Stomach (tissue), 9 donors: ENCODE results near the gene KRT24. TPM values are rescaled to one million over a fixed set of nuclear protein-coding genes. Genes with fewer than 3 reads are reported as not detected.

Experiments used
- DNase-seq, 2 donors: peaks; one replicate each; pipeline versions ENCODE4 v3.0.0 to v3.0.0-alpha.2; 2013 to 2019
- H3K27ac ChIP-seq, 5 donors: fragments of 200-600 bp in 4 of 5; sonication (generic) in 4 of 5; one replicate each; pipeline ENCODE4 v1.5.1; 2013 to 2019; ENCODE audit warnings: mild to moderate bottlenecking in 1 of 5, moderate library complexity in 1 of 5
- H3K27me3 ChIP-seq, 3 donors: fragments of 200-600 bp; sonication (generic); one replicate each; pipeline ENCODE4 v1.5.1; 2017 to 2019; ENCODE audit warnings: mixed run types in 1 of 3
- H3K36me3 ChIP-seq, 4 donors: fragments of 200-600 bp; sonication (generic); 1 replicate in 3 of 4; 2 replicates in 1 of 4; pipeline ENCODE4 v1.5.1; 2016 to 2019
- H3K4me1 ChIP-seq, 4 donors: fragments of 200-600 bp; sonication (generic); one replicate each; pipeline ENCODE4 v1.5.1; 2016 to 2019
- H3K4me3 ChIP-seq, 4 donors: fragments of 200-600 bp; sonication (generic) in 3 of 4; one replicate each; pipeline ENCODE4 v1.5.1; 2016 to 2019; ENCODE audit warnings: mild to moderate bottlenecking in 1 of 4
- H3K9me3 ChIP-seq, 4 donors: fragments of 200-600 bp; sonication (generic); one replicate each; pipeline ENCODE4 v1.5.1; 2016 to 2019
- CTCF ChIP-seq, 7 experiments: fragments of 450-650 bp in 4 of 7; fragments of 200-600 bp in 3 of 7; sonication (generic) in 3 of 7; IDR thresholded peaks; one replicate each; pipeline ENCODE4 v1.5.1; 2016 to 2019; ENCODE audit warnings: antibody characterized with exemption in 7 of 7, control low read depth in 2 of 7, mild to moderate bottlenecking in 1 of 7
- EP300 ChIP-seq: sonication (generic); formaldehyde crosslinking; IDR thresholded peaks from one replicate; pipeline ENCODE4 v1.6.1; 2017; ENCODE audit warnings: antibody characterized with exemption
- POLR2A ChIP-seq, 4 donors: fragments of 450-650 bp; IDR thresholded peaks; one replicate each; pipeline ENCODE4 v1.6.1; 2016; ENCODE audit warnings: antibody characterized with exemption in 4 of 4, control low read depth in 2 of 4, mild to moderate bottlenecking in 1 of 4, moderate library complexity in 1 of 4
- POLR2AphosphoS5 ChIP-seq, 3 donors: sonication (generic); formaldehyde crosslinking; IDR thresholded peaks; one replicate each; pipeline ENCODE4 v1.6.1; 2016; ENCODE audit warnings: antibody characterized with exemption in 3 of 3
- WGBS, 5 donors: extraction: QIAGEN DNeasy Blood & Tissue Kit in 3 of 5; methylation state at CpG; one replicate each; pipeline versions ENCODE4 v1.1.5 to v1.1.7; 2013 to 2018; 5-methylcytosine and 5-hydroxymethylcytosine counted together
- intact Hi-C: fragments of 100-400 bp; cut with DNase I; formaldehyde crosslinking; loops from one replicate; pipeline ENCODE4 v1.15.1; 2023; ENCODE audit warnings: low total_unique reads
- polyA plus RNA-seq, 3 donors: library from polyadenylated mRNA; stranded (reverse); fragments of 200-250 nt; gene quantifications; one replicate each; pipeline ENCODE4 v1.2.3, GENCODE V29; 2013
- total RNA-seq, 5 donors: library from RNA; depleted of rRNA; stranded (reverse); fragments of >200 nt; gene quantifications; one replicate each; pipeline versions ENCODE4 v1.1.0 to v1.2.3, GENCODE V29; 2014 to 2016
- donor health status: healthy with polysubstance abuse.
- donor health status: Bipolar disorder and iron deficiency.
- donor health status: healthy.

KRT24 gene
- total and polyA plus RNA-seq, 8 donors: 0.56 to 30.4 (median 1.2) TPM; not detected in 4

GRCh38 chr17:40664582-40665333 lies 38.8 kb downstream of the KRT24 start, which contains the start of gene KRT222:
Gene KRT222 (minus strand): TSS chr17:40665177. CDS start chr17:40665099, 78 bp downstream.
- Histone ChIP-seq H3K4me3 (peak within 1 kb of the TSS in 2 of 4 donors; percentile 1 to 19), H3K36me3 (no peaks in the 10 kb centered on the region), H3K4me1 (peaks cover 0 to 4% (median 0%) of the 10 kb centered on the region in 4 donors), H3K27me3 (peaks cover 0 to 26% (median 0%) of the 10 kb centered on the region in 3 donors), H3K27ac (no peak within 1 kb of the TSS), H3K9me3 (no peaks in the 10 kb centered on the region)
- TF ChIP-seq EP300 (no peak), POLR2AphosphoS5 (IDR thresholded peaks at IDR 0.05) (no peak), CTCF (IDR thresholded peaks at IDR 0.05) (no peak), POLR2A (IDR thresholded peaks at IDR 0.05) (no peak)
- 16 to 33% (median 20%) methylated on average over 12 of the region's 12 CpGs for WGBS, 5 donors
- no peak for DNase-seq
- intact Hi-C loops: no loop called here

GRCh38 chr17:40663252-40663651 lies 40.3 kb downstream of the KRT24 start:
- DNase-seq: no peak
- intact Hi-C loops: no loop called here
- no peak overlapping the region for H3K4me3 ChIP-seq
- no peak overlapping the region for H3K27ac ChIP-seq
- no peaks in the 10 kb centered on the region for H3K36me3 ChIP-seq
- no peaks in the 10 kb centered on the region for H3K9me3 ChIP-seq
- TF ChIP-seq CTCF (IDR thresholded peaks at IDR 0.05) (no peak), POLR2A (IDR thresholded peaks at IDR 0.05) (no peak), POLR2AphosphoS5 (IDR thresholded peaks at IDR 0.05) (no peak), EP300 (no peak)
- 73 to 93% (median 86%) methylated on average over 3 of the region's 3 CpGs for WGBS, 5 donors
- peaks cover 0 to 4% (median 0%) of the 10 kb centered on the region in 4 donors for H3K4me1 ChIP-seq
- H3K27me3 ChIP-seq: peaks cover 0 to 26% (median 0%) of the 10 kb centered on the region in 3 donors

- H3K4me1 ChIP-seq: peaks cover 0 to 1% (median 0%) of the 10 kb centered on the region in 4 donors
- H3K27ac ChIP-seq: no peak overlapping the region
- no peaks in the 10 kb centered on the region for H3K36me3 ChIP-seq
- TF ChIP-seq POLR2AphosphoS5 (IDR thresholded peaks at IDR 0.05) (no peak), POLR2A (IDR thresholded peaks at IDR 0.05) (no peak), EP300 (no peak), CTCF (IDR thresholded peaks at IDR 0.05) (no peak)
- intact Hi-C loops: no loop called here
- 84 to 90% (median 87%) methylated on average over 7 of the region's 7 CpGs for WGBS, 5 donors
- DNase-seq: no peak
- no peak overlapping the region for H3K4me3 ChIP-seq
- peaks cover 0 to 4% (median 0%) of the 10 kb centered on the region in 3 donors for H3K27me3 ChIP-seq
- H3K9me3 ChIP-seq: no peaks in the 10 kb centered on the region
Measured at GRCh38 chr17:40659911-40660310, 43.6 kb downstream of the KRT24 start.

GRCh38 chr17:40658396-40658795 lies 45.2 kb downstream of the KRT24 start:
- Histone ChIP-seq H3K9me3 (no peaks in the 10 kb centered on the region), H3K4me3 (no peak overlapping the region), H3K36me3 (no peaks in the 10 kb centered on the region), H3K27me3 (no peaks in the 10 kb centered on the region), H3K4me1 (no peaks in the 10 kb centered on the region), H3K27ac (no peak overlapping the region)
- intact Hi-C loops: no loop called here
- DNase-seq: no peak
- TF ChIP-seq POLR2A (IDR thresholded peaks at IDR 0.05): no peak
- TF ChIP-seq EP300: no peak
- no peak for TF ChIP-seq POLR2AphosphoS5 (IDR thresholded peaks at IDR 0.05)
- TF ChIP-seq CTCF (IDR thresholded peaks at IDR 0.05): no peak
